Measurements from ENCODE around the gene MTHFD1L. TPM values are rescaled to one million over a fixed set of nuclear protein-coding genes. Genes with fewer than 3 reads are reported as not detected.

The MTHFD1L gene
- total RNA-seq, 2 donors from 2014 or later: 45.3 to 53.4 TPM

DNA sequence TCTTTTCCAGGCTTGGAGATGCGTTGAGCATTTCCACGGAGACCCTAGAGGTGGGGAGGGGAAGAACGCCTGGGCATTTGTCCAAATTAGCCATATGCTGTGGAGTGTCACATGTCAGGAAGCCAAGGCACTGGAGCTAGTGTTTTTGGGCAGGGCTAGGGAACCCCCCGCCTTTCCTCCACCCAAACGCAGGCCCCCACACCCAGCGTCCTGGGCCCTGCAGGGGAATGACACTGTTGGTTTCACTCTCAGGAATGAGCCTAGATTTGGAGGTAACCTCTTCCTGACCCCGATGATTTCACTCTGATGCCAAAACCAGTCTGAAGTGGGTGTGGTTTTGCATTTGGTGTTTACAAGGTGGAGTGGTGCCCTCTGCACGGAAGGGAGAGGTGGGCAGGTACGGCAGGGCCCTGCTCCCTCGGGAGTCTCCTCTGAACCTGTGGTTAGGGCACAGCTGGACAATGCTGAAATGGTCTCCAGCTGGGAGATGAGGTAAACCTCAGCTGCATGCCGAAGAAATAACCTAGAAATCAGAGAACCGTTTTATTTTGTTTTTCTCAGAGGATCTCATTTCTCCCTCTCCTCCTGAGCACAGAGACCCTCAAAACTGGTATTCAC, 29.5 kb downstream of the MTHFD1L start:
- intact Hi-C loops (cut with DNase I): loop anchor here (5.0 to 10.0 kb wide), 3 partner anchors 50 to 437 kb away; no protein-coding TSS in a partner anchor
- no peak for DNase-seq (ENCODE audit: low spot score)

DNA sequence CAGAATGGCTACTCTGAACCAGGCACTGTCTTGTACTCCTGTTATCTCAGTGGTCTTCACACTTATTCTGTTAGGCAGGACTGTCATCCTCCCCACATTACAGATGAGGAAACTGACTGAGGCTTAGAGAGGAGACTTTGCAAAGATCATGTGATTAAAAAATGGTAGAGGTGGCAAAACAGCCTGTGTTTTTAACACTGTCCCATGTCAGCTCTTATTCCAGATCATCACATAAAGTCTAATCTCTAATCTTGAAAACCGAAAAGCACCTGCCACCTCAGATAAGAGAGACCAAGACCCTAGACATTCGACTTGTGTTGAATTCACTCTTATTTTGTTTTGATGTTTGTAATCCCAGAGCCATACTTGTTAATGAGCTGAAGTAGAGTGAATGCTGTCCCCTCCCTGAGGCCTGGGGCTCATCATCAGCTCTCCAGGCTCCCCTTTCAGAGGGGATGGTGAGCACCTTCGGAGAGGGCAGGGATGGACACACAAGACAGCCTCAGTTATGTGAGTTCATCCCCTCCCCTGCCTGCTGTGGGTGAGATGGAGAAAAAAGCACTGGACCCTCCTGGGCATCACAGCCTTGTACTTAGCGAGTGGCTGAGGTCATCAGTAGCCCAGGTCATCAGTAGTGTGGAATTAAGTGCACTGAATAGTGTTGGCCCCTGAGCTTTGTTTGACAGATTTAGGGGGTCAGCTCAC, 30.6 kb downstream of the MTHFD1L start:
- peak; percentile 47 for DNase-seq (ENCODE audit: low spot score)
- intact Hi-C loops (cut with DNase I): loop anchor here in 1 of 2 donors (2.0 to 10.0 kb wide), 3 partner anchors 49 to 437 kb away; no protein-coding TSS in a partner anchor

DNA sequence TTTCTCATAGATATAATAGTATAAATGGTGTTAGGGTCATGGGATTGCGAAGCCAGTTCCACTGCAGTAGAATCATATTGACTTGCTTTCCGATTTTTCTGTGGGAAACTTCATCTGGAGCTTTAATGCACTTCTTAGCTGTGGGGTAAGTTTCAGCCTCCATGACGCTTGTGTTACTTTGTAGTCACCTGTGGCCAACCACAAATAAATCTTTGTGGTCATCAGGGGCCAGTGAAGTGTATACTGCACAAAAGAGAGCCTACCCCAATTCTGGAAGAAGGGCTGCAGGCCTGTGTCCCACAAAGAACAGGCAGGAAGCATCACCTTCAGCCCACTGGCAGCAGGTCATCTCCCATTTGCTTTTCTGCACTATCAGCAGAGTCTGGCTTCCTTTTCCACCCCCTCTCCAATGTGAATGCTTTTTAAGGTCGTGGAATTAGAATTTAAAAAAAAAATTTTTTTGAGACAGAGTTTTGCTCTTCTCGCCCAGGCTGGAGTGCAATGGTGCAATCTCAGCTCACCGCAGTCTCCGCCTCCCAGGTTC, 32.0 kb downstream of the MTHFD1L start:
- peak; percentile 24 for DNase-seq (ENCODE audit: low spot score)
- intact Hi-C loops (cut with DNase I): loop anchor here in 1 of 2 donors (2.0 to 10.0 kb wide), 3 partner anchors 47 to 435 kb away; no protein-coding TSS in a partner anchor

DNA sequence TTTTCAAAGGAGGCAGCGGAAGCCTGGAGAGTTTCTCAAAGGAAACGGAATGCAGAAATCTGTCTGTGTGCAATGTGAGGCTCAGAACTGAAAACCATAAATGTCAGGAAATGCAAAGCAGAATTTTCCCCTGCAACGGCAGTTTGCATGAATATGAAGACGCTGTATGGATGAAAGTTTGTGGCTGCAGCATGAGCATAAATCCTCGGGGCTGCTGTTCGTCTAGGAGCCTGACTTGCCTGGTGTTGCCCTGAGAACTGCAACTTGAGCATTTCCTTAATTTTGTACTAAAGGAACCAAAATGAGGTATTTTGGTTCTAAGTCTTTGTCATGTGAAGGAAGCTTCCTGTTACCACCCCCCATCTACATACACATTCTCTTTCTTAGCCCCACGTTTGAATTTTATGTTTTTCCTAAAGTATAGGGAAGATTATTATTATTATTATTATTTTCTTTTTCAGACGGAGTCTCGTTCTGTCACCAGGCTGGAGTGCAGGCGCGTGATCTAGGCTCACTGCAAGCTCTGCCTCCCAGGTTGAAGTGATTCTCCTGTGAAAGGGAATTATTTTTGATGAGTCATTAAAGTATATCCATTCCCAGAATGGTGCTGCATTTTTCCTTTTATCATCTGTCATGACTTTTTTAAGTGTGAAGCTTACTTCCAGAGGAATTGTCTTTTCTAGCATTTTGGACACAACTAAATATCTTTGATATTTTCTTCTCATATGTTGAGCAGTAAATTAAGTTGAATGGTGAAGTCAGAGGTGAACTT, 33.1 kb downstream of the MTHFD1L start:
- intact Hi-C loops (cut with DNase I): loop anchor here in 1 of 2 donors (10.0 kb wide), 2 partner anchors 46 to 106 kb away; no protein-coding TSS in a partner anchor
- peak; percentile 41 for DNase-seq (ENCODE audit: low spot score)

DNA sequence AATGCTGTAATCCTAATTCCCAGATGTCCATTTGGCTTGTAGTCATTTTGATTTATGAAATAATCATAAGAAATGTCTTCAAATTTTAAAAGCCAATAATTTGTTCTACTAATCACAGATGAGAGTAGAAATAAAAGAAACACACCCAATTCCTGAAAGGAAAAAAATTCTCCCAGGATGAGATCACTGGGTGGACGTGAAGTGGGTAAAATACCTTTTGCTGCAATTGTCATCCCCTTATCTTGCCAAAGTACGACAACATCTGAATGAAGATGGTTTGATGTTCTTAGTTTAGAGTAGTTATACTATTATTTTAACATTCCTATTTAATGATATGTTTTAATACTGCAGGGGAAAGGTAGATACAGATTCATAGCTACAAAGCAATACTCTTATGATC, 33.7 kb downstream of the MTHFD1L start:
- intact Hi-C loops (cut with DNase I): loop anchor here in 1 of 2 donors (10.0 kb wide), 2 partner anchors 46 to 106 kb away; no protein-coding TSS in a partner anchor
- no peak for DNase-seq (ENCODE audit: low spot score)

DNA sequence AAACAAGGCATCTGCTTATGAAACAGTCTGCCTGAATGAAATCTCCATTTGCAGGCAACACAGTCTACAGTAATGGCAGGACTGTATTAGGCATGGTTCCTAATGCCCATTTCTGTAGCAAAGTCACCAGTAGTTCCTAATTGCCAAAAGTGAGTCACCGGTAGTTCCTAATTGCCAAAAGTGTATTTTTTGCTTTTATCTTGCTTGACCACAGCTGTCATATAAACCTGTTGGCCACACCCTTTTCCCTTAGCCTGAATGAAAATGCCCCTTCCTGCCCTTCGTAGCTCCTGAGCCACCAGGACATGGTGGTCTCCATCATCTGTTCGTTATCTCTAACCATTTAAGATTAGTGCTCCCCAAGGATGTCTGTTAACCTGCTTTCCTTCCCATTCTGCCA, 34.5 kb downstream of the MTHFD1L start:
- intact Hi-C loops (cut with DNase I): loop anchor here in 1 of 2 donors (10.0 kb wide), 1 partner anchor 105 kb away; no protein-coding TSS in a partner anchor
- no peak for DNase-seq (ENCODE audit: low spot score)

DNA sequence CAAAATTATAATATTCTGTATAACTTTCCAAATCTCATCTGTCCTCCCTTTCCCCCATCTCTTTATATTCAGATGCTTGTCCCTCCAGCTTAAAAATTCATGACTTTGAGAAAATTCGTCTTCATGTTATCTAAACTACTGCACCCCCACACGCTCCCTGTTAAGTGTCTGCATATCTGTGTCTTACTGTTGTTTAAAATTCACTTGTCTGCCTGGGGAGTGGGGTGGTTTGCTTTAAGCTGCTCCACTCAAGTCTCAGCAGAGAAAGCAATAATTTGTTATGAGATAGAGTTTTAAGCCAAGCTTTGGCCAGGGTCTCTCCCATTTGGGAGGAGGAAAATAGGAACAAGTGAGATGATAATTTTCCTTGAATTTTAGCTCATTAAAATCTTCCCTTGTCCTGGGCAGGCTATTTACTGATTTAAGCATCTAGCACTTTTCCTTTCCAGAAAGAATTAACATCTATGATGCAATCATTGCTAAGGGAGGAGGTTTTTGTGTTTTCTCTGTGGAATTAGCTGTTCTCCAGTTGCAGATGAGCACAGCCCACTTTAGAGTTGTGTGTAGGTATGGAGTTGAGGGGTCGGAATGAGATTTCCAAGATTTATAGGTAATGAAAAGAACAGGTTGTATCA, 36.8 kb downstream of the MTHFD1L start:
- intact Hi-C loops (cut with DNase I): loop anchor here in 1 of 2 donors (10.0 kb wide), 1 partner anchor 103 kb away; no protein-coding TSS in a partner anchor

DNA sequence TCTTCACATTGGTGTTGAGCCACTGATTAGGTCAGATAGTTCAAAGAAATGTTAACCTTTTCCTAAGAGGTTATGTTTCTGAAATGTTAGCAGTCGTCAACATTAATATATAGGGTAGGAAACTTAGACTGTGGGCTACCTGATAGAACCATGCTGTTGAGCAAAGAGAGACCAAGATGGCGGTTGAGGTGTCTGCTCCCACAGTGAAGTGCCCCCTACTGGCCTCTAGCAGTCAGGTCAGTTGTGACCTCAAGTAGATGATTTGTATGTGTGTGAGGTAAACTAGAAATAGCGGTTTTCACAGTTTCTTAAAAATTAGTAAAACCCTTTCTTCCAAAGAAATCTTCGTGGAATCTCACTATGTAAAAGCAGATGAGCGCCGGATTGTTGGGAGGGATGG, 40.3 kb downstream of the MTHFD1L start:
- no peak for DNase-seq (ENCODE audit: low spot score)
- intact Hi-C loops (cut with DNase I): loop anchor here in 1 of 2 donors (10.0 kb wide), 1 partner anchor 99 kb away; no protein-coding TSS in a partner anchor

More for the DNA sequence above, 36.8 kb downstream of the MTHFD1L start:
- DNase-seq (ENCODE audit: low spot score): no peak

DNA sequence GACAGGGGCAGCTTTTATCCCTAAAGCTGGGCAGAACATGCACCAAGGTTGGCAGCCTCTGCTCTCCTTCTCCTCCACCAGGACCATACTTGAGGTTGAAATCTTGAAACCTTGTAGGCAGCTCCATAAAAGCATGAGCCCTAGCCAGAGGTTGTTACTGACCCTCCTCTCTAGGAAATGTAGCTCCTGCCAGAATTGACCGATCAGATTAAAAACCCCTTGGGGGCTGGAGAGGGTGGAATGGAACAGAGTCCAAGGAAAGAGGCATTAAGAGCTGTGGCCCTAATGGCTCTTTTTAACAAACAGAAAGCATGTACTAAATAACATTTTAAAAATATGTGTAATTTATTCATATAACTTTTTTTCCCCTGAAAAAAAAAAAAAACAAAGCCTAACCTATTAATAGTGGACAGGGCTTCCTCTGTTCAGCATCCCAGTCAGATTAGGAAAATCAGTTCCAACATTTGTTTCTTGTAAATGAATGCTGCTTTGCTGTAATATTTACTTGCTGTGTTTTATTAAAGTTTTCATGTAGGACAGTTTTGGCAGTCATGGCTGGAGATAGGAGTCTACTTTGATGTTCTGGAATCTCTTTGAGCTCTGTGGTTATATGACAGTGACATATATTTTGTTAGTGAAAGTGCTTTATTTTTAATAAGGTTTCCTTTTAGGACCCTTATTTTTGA, 41.3 kb downstream of the MTHFD1L start:
- intact Hi-C loops (cut with DNase I): loop anchor here in 1 of 2 donors (10.0 kb wide), 1 partner anchor 98 kb away; no protein-coding TSS in a partner anchor
- no peak for DNase-seq (ENCODE audit: low spot score)

DNA sequence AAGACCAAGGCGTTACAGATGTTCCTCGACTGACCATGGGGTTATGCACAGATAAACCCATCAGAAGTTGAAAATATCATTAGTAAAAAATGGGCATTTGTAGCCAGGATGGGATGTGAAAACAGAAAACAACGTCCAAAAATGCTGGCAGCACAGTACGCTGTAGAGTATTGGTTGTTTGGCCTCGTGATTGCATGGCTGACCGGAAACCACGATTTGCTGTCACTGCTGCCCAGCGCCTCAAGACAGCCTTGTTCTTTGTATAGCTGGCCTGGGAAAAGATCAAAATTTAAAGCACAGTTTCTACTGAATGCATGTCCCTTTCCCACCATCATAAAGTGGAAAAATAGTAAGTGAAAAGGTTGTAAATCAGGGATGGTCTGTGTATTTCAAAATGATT, 41.9 kb downstream of the MTHFD1L start:
- no peak for DNase-seq (ENCODE audit: low spot score)
- intact Hi-C loops (cut with DNase I): loop anchor here in 1 of 2 donors (10.0 kb wide), 1 partner anchor 97 kb away; no protein-coding TSS in a partner anchor

DNA sequence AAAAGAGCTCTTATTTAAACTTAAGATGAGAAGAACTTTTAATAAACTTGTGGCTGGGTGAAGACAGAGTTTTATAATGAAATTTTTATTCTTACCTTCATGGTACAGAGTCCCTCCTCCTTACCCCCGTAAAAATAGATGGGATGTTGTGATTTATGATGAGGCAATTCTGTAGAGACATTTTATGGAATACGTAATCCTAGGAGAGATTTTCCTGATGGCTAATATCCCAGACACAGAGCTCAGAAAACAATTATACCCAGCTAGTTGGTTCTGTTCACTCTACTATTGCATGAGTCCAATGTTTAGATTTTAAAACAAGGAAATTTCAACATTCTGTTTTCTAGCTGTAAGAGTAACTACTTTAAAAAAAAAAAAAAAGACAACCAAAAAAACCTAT, 43.4 kb downstream of the MTHFD1L start:
- intact Hi-C loops (cut with DNase I): loop anchor here in 1 of 2 donors (10.0 kb wide), 1 partner anchor 96 kb away; no protein-coding TSS in a partner anchor

DNA sequence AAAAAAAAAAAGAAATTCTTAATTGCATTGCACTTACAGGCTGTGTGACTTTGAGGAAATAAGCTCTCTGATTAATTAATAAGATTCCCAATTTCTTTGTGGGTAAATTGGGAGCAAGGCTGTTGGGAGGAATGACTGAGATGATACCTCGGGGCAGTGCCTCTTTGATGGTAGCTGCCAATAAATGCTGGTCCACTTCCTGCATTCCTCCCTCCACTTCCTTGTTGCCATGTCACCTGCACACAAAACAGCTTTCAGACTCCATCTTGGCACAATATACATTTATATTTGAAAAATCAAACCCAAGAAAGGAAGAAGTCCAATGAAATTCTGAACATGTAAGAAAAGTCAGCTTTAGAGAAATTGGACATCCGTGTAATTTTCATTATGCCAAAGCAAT, 45.1 kb downstream of the MTHFD1L start:
- DNase-seq (ENCODE audit: low spot score): no peak
- intact Hi-C loops (cut with DNase I): no loop called here

More for the DNA sequence above, 43.4 kb downstream of the MTHFD1L start:
- DNase-seq (ENCODE audit: low spot score): no peak

DNA sequence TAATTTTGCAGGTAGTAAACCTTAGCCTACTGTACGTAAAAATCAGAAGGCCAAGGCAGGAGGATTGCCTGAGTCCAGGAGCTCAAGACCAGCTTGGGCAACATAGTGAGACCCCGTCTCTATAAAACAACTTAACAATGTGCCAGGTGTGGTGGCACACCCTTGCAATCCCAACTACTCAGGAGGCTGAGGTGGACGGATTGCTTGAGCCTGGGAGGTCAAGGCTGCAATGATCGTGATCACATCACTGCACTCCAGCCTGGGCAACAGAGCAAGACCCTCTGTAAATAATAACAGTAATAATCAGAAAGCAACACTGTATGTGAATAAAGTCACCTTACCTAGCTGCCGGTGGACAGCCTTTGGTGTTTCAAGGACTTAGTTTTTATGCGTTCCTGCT, 48.9 kb downstream of the MTHFD1L start:
- intact Hi-C loops (cut with DNase I): no loop called here
- no peak for DNase-seq (ENCODE audit: low spot score)

DNA sequence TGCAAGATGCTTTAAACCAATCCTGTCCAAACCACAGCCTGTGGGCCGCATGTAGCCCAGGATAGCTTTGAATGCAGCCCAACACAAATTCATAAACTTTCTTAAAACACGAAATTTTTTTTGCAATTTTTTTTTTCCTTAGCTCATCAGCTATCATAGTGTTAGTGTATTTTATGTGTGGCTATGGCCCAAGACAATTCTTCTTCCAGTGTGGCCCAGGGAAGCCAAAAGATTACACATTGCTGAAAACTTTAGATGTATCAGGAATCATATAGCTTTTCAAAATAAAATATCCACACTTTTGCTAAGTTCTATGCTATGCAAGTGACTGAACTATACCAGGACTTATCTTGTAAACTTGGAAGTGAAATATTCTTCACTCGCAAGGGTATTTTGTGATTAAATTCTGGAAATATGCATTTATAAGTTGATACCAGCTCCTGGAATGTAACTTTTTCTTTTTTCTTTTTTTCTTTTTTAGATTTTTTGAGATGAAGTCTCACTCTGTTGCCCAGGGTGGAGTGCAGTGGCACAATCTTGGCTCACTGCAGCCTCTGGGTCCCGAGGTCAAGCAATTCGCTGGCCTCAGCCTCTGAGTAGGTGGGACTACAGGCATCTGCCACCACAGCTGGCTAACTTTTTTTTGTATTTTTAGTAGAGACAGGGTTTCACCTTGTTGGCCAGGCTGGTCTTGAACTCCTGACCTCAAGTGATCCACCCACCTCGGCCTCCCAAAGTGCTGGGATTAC, 49.8 kb downstream of the MTHFD1L start:
- intact Hi-C loops (cut with DNase I): no loop called here

DNA sequence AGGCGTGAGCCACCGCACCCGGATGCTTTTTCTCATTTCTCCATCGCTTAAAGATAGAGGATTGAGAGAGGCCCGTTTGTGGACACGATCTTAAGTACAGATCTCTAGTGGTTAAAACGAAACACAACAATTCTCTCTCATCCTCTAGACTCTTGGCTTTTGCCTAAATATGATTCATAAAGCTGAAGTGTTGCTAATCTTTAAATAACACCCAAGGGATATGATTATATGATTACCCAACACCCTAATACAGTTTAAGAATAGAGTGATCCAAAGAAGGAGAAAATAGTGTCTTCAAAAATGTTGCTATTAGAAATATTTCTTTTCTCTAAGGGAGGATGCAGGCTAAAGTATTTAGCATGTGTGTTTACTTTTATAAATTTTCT, 50.4 kb downstream of the MTHFD1L start:
- intact Hi-C loops (cut with DNase I): no loop called here
- DNase-seq (ENCODE audit: low spot score): no peak

More for the DNA sequence above, 49.8 kb downstream of the MTHFD1L start:
- DNase-seq (ENCODE audit: low spot score): no peak

DNA sequence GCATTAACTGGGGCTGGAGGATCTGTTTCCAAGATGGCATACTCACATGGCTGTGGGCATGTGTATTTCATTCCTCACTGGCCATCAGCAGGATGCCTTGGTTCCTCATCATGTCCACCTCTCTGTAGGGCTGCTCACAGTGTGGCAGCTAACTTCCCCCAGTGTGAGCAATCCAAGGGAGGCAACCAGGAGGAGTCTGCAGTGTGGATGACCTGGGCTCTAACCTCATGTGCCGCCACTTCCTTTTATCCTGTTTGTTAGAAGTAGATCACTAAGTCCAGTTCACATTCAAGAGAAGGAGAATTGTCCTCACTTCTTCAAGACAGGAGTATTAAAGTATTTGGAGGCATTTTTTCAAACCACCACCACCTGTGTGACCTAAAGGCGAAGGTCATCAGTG, 54.4 kb downstream of the MTHFD1L start:
- intact Hi-C loops (cut with DNase I): no loop called here
- peak; percentile 38 for DNase-seq (ENCODE audit: low spot score)

DNA sequence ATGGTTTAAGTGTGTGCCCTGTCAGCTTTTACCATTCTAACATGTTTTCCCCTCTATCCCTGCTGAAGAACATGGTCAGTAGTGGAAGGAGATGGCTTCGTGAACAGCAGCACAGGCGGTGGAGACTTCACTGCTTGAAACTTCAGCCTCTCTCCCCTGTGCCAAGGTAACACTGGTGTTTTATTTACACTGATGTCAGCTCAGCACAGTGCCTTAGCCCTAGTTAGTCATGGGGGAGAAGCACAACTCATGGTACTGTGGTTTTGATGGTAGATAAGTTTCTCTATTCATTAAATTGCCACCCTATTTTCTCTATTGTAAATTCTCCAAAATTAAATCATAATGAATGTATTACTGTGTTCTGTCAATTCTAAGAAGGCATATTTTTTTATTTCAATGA, 56.6 kb downstream of the MTHFD1L start:
- intact Hi-C loops (cut with DNase I): no loop called here

More for the DNA sequence above, 56.6 kb downstream of the MTHFD1L start:
- no peak for DNase-seq (ENCODE audit: low spot score)

All from posterior vena cava (tissue), 2 donors.